Tibial nerve (tissue), 4 donors: Measurements from ENCODE around the gene PTPRT.

Experiments used
- CTCF ChIP-seq, 5 experiments: fragments of 200-600 bp in 3 of 5; fragments of 450-650 bp in 2 of 5; sonication (generic) in 3 of 5; IDR thresholded peaks; one replicate each; pipeline ENCODE4 v1.5.1; 2016 to 2019; ENCODE audit warnings: antibody characterized with exemption in 5 of 5, mild to moderate bottlenecking in 3 of 5, moderate library complexity in 2 of 5
- EP300 ChIP-seq, 2 donors: sonication (generic); formaldehyde crosslinking; IDR thresholded peaks; one replicate each; pipeline ENCODE4 v1.6.1; 2017; ENCODE audit warnings: antibody characterized with exemption in 2 of 2, mild to moderate bottlenecking in 1 of 2
- POLR2A ChIP-seq, 2 donors: fragments of 450-650 bp; IDR thresholded peaks; one replicate each; pipeline ENCODE4 v1.6.1; 2017; ENCODE audit warnings: antibody characterized with exemption in 2 of 2, mild to moderate bottlenecking in 2 of 2, moderate library complexity in 2 of 2

DNA sequence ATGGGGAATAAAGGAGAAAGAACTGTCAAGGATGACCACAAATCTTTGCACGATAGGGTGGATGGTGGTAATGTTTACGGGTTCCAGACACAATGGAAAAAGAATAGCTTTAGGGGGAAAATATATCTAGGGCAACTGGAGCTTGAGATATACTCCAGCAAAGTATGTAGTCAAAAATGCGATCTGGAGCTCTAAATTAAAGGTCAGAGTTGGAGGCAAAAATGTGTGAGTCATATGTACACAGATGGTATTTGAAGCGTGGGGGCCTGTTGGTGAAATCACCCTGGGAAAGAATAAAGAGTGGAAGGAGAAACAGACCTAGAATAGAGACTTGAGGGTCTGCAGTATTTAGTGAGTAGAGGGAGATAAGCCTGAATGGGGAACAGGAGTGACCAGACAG, 937.6 kb downstream of the PTPRT start:
- no peak for TF ChIP-seq CTCF (IDR thresholded peaks at IDR 0.05)
- TF ChIP-seq POLR2A (IDR thresholded peaks at IDR 0.05): no peak
- TF ChIP-seq EP300 (IDR thresholded peaks at IDR 0.05): no peak
